ENCODE measurements around the gene NPC1L1.

The NPC1L1 gene

DNA sequence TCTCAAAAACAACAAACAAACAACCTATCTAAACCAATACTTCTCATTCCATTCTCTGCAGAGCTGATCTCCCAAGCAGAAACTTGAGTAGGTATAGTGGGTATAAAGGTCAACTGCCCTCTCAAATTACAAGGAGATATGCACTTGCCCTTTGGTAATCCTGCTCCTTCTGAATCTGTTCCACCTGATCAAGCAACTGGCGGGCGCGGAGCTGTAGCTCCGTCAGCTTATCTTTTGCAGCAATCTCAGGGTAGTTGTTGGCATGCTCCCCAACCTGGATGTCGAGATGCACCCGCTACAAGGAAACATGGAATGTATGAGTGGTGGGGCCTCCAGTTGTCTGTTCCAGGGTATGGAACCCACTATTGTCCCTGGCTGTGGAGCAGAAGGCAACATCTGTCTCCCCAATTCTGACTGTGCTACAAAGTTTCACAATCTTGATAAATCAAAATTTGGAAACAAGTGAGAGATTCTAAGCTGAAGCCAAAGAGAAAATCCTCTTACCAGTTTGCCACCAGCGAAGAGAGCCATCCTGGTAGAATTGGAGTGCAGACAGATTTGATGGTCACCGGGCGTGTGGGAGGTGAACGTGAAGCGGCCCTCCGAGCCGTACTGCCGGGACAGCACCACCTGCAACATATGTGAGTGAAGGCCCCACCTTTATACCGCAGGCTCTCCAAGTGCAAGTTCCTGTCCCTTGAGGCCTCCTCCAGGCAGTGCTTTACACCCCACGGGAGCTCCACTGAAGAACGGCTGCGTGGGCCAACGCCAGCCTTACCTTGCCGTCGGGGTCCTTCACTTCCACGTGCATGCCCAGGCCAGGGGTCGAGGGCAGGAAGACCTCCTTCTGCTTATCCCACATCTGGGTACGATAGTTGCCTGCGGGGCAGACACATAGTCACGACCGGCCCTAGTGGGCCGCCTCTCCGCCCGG, 40.1 kb upstream of the NPC1L1 start:
- Histone ChIP-seq H3K4me3 (replicated peaks; ENCODE audit: low read depth, low read length) (peak overlapping the region; percentile 72), H3K27me3 (replicated peaks; ENCODE audit: control insufficient read depth, insufficient read depth, low read length) (no peaks in the 10 kb centered on the region), H3K36me3 (ENCODE audit: control insufficient read depth, insufficient read depth, low read length) (peaks cover 11% of the 10 kb centered on the region)
- no peak for DNase-seq (ENCODE audit: extremely low read depth, insufficient read length)
- TF ChIP-seq, protein P1, sequence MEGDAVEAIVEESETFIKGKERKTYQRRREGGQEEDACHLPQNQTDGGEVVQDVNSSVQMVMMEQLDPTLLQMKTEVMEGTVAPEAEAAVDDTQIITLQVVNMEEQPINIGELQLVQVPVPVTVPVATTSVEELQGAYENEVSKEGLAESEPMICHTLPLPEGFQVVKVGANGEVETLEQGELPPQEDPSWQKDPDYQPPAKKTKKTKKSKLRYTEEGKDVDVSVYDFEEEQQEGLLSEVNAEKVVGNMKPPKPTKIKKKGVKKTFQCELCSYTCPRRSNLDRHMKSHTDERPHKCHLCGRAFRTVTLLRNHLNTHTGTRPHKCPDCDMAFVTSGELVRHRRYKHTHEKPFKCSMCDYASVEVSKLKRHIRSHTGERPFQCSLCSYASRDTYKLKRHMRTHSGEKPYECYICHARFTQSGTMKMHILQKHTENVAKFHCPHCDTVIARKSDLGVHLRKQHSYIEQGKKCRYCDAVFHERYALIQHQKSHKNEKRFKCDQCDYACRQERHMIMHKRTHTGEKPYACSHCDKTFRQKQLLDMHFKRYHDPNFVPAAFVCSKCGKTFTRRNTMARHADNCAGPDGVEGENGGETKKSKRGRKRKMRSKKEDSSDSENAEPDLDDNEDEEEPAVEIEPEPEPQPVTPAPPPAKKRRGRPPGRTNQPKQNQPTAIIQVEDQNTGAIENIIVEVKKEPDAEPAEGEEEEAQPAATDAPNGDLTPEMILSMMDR (IDR thresholded peaks at IDR 0.05; ENCODE audit: insufficient read depth, low read length, poor library complexity, severe bottlenecking): no peak

DNA sequence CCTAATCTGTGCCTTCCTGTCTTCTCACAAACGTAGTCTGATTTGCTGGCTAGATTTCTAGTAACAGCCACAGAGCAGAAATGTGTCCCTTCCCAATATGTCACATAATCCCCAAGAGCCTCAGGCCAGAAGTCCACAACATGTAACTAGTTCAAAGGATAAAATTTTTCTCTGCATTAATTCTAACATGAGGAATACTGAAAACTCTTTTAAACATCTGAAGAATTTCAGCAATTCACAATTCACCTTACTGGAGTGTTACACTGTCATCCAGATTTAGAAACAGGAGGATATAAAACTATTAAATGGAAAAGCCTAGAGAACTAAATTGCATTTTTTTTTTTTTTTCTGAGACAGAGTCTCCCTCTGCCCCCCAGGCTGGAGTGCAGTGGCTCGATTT, 35.1 kb upstream of the NPC1L1 start:
- H3K4me3 ChIP-seq (replicated peaks; ENCODE audit: low read depth, low read length): no peak overlapping the region
- H3K27me3 ChIP-seq (replicated peaks; ENCODE audit: control insufficient read depth, insufficient read depth, low read length): no peaks in the 10 kb centered on the region
- peaks cover 22% of the 10 kb centered on the region for H3K36me3 ChIP-seq (ENCODE audit: control insufficient read depth, insufficient read depth, low read length)
- no peak for DNase-seq (ENCODE audit: extremely low read depth, insufficient read length)
- TF ChIP-seq, protein P1 (IDR thresholded peaks at IDR 0.05; ENCODE audit: insufficient read depth, low read length, poor library complexity, severe bottlenecking): no peak

DNA sequence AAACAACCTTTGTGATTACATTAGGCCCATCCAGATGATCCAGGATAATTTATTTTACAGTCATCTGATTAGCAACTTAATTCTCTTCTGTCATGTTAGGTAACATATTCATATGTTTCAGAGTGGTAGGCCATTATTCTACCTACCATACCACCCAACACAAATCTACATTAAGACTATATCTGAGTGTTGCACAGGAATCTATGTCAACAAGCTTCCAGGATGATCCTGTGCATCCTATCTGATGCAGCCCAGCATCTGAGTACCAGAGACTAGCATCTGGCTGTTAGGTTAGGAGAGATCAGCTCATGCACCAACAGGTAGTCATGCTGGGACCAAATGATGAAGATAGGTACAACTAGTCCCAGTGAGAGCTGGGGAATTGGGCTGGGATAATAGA, 33.9 kb upstream of the NPC1L1 start:
- Histone ChIP-seq H3K4me3 (replicated peaks; ENCODE audit: low read depth, low read length) (no peak overlapping the region), H3K27me3 (replicated peaks; ENCODE audit: control insufficient read depth, insufficient read depth, low read length) (no peaks in the 10 kb centered on the region), H3K36me3 (ENCODE audit: control insufficient read depth, insufficient read depth, low read length) (peaks cover 28% of the 10 kb centered on the region)
- no peak for DNase-seq (ENCODE audit: extremely low read depth, insufficient read length)
- TF ChIP-seq, protein P1 (IDR thresholded peaks at IDR 0.05; ENCODE audit: insufficient read depth, low read length, poor library complexity, severe bottlenecking): no peak

DNA sequence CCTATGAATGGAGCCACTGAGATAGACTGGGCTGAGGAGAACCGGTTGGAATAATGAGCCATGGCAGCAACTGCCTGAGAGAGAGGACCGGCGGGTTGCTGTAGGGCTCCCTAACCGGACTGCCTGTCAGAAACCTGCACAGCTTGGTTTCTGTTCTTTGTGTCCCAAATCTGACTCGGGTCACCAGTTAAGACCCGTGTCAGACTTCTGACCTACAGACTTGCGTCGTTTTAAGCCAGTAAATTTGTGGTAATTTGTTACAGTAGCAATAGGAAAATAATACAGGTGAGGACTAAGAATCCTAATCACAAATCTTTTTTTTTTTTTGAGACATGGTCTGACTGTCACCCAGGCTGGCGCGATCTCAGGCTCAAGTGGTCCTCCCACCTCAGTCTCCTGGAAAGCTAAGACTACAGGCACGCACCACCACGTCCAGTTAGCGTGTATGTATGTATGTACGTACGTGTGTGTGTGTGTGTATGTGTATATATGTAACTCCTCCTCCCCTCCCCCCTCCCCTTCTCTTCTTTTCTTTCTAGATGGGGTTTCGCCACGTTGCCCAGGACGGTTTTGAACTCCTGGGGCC, 33.2 kb upstream of the NPC1L1 start:
- DNase-seq (ENCODE audit: extremely low read depth, insufficient read length): no peak
- peaks cover 31% of the 10 kb centered on the region for H3K36me3 ChIP-seq (ENCODE audit: control insufficient read depth, insufficient read depth, low read length)
- no peaks in the 10 kb centered on the region for H3K27me3 ChIP-seq (replicated peaks; ENCODE audit: control insufficient read depth, insufficient read depth, low read length)
- peak overlapping the region; percentile 87 for H3K4me3 ChIP-seq (replicated peaks; ENCODE audit: low read depth, low read length)
- TF ChIP-seq, protein P1 (IDR thresholded peaks at IDR 0.05; ENCODE audit: insufficient read depth, low read length, poor library complexity, severe bottlenecking): no peak

DNA sequence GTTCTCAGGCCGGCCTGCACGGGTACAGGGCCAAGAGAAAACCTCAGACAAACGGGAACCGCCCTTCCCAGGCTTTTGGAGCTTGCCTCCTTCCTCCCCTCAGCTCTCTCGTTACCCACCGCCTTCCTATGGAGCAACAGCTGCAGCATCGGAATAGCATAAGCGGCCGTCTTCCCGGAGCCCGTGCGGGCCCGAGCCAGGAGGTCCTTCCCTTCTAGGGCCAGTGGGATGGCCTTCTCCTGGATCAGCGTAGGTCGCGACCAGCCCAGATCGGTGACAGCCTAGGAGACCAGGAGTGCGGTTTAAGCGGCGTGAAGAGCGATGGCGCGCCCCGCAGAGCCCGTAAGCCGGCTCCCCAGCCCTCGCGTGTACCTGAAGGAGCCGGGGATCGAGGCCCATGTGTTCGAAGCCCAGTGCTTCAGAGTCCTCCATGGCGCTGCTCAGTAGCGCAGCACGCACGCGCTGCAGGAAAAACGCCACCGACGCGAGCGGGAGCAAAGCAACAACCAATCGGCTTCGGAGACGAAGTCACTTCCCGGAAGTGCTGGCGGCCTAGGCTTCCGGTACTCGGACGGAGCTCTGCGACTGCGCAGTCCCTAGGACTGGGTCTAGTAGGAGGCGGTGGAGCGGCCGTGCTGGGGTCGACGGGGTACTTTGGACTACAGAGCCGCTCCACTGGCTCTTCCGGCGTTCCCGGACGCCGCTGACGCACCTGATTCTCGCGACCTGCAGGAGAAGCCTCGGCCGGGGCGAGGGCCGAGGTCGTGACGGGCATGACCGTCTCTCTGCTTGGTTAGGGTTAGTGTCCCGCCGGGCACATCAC, 32.5 kb upstream of the NPC1L1 start, which contains the start of gene DDX56:
Gene DDX56, minus strand, starts transcription at position 445 of the 823 bp plus-strand sequence. Its CDS starts 13 bp downstream, at position 432.
- H3K36me3 ChIP-seq (ENCODE audit: control insufficient read depth, insufficient read depth, low read length): peaks cover 36% of the 10 kb centered on the region

More for the DNA sequence above, 32.5 kb upstream of the NPC1L1 start, which contains the start of gene DDX56:
- TF ChIP-seq, protein P1 (IDR thresholded peaks at IDR 0.05; ENCODE audit: insufficient read depth, low read length, poor library complexity, severe bottlenecking): no peak
- peak; percentile 90 for DNase-seq (ENCODE audit: extremely low read depth, insufficient read length)
- no peaks in the 10 kb centered on the region for H3K27me3 ChIP-seq (replicated peaks; ENCODE audit: control insufficient read depth, insufficient read depth, low read length)
- H3K4me3 ChIP-seq (replicated peaks; ENCODE audit: low read depth, low read length): peak within 1 kb of the TSS; percentile 87

Measured in GM06990 (cell line).